Measurements from ENCODE around the gene HOXC10.

The HOXC10 gene

DNA sequence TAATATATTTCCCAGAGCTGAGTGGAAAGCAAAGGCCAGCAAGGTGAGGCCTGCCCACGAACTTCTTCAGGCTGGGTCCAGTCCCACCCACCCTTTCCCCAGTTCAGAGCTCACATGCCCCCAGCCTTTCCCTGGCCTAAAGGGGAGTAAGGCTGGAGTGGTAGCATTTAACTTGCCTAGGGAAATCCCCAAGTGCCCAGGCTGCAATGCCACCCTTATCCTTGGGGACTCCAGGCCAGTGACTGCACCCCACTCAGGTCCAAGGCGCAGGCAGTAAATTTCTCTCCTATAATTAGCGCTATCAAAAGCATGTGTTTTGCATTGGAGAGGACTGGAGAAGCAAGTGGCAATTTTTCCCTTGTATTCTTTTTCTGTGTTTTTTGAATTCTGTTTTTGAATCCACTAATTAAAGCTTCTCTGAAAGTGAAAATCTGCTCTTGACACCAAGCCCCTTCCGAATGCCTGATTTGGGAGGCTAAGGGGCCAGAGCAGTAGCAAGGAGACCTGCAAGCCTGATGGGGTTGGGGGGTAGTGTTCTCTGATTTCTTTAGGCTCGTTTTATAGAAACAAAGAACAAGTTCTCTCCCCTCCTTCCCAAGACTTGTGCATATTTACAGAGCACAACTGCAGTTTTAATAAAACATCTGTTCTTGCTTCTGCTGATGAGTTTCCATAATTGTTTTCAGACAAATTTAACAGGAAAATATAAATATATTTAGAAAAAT lies 39.8 kb downstream of the HOXC10 start:
- Histone ChIP-seq H3K27me3 (ENCODE audit: insufficient read depth, poor library complexity, severe bottlenecking) (peaks cover 23% of the 10 kb centered on the region), H3K27ac (replicated peaks) (no peak overlapping the region), H3K4me3 (replicated peaks; ENCODE audit: insufficient read depth, low read length) (no peak overlapping the region)
- TF ChIP-seq CTCF (IDR thresholded peaks at IDR 0.05; ENCODE audit: insufficient read depth, low read length) (no peak), POLR2AphosphoS5 (IDR thresholded peaks at IDR 0.05; ENCODE audit: low read depth) (no peak), SPI1 (IDR thresholded peaks at IDR 0.05; ENCODE audit: borderline replicate concordance, low read depth) (no peak), GABPA (IDR thresholded peaks at IDR 0.05; ENCODE audit: low read depth) (no peak)
- TF ChIP-seq, protein P1, sequence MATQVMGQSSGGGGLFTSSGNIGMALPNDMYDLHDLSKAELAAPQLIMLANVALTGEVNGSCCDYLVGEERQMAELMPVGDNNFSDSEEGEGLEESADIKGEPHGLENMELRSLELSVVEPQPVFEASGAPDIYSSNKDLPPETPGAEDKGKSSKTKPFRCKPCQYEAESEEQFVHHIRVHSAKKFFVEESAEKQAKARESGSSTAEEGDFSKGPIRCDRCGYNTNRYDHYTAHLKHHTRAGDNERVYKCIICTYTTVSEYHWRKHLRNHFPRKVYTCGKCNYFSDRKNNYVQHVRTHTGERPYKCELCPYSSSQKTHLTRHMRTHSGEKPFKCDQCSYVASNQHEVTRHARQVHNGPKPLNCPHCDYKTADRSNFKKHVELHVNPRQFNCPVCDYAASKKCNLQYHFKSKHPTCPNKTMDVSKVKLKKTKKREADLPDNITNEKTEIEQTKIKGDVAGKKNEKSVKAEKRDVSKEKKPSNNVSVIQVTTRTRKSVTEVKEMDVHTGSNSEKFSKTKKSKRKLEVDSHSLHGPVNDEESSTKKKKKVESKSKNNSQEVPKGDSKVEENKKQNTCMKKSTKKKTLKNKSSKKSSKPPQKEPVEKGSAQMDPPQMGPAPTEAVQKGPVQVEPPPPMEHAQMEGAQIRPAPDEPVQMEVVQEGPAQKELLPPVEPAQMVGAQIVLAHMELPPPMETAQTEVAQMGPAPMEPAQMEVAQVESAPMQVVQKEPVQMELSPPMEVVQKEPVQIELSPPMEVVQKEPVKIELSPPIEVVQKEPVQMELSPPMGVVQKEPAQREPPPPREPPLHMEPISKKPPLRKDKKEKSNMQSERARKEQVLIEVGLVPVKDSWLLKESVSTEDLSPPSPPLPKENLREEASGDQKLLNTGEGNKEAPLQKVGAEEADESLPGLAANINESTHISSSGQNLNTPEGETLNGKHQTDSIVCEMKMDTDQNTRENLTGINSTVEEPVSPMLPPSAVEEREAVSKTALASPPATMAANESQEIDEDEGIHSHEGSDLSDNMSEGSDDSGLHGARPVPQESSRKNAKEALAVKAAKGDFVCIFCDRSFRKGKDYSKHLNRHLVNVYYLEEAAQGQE (IDR thresholded peaks at IDR 0.05; ENCODE audit: insufficient replicate concordance, low read depth) = no peak
- DNase-seq (ENCODE audit: low read depth in 1 of 2, low spot score in 1 of 2) = no peak

- no peak for DNase-seq (ENCODE audit: low read depth in 1 of 2, low spot score in 1 of 2)
- peaks cover 33% of the 10 kb centered on the region for H3K27me3 ChIP-seq (ENCODE audit: insufficient read depth, poor library complexity, severe bottlenecking)
- H3K27ac ChIP-seq (replicated peaks) = no peak overlapping the region
Measured at GRCh38 chr12:54025499-54026405, 40.8 kb downstream of the HOXC10 start.

GRCh38 chr12:54026640-54027441 lies 41.9 kb downstream of the HOXC10 start:
- no peak overlapping the region for H3K27ac ChIP-seq (replicated peaks)
- no peak for TF ChIP-seq CTCF (IDR thresholded peaks at IDR 0.05; ENCODE audit: insufficient read depth, low read length)
- peak; percentile 15; the same call in 1 of the 2 replicates for TF ChIP-seq SPI1 (IDR thresholded peaks at IDR 0.05; ENCODE audit: borderline replicate concordance, low read depth)
- no peak overlapping the region for H3K4me3 ChIP-seq (replicated peaks; ENCODE audit: insufficient read depth, low read length)
- DNase-seq (ENCODE audit: low read depth in 1 of 2, low spot score in 1 of 2) = peak in 1 of 2 experiments; percentile 48
- H3K27me3 ChIP-seq (ENCODE audit: insufficient read depth, poor library complexity, severe bottlenecking) = peaks cover 44% of the 10 kb centered on the region

More at GRCh38 chr12:54025499-54026405, 40.8 kb downstream of the HOXC10 start:
- no peak overlapping the region for H3K4me3 ChIP-seq (replicated peaks; ENCODE audit: insufficient read depth, low read length)
- TF ChIP-seq SPI1 (IDR thresholded peaks at IDR 0.05; ENCODE audit: borderline replicate concordance, low read depth) = no peak
- TF ChIP-seq CTCF (IDR thresholded peaks at IDR 0.05; ENCODE audit: insufficient read depth, low read length) = no peak

DNA sequence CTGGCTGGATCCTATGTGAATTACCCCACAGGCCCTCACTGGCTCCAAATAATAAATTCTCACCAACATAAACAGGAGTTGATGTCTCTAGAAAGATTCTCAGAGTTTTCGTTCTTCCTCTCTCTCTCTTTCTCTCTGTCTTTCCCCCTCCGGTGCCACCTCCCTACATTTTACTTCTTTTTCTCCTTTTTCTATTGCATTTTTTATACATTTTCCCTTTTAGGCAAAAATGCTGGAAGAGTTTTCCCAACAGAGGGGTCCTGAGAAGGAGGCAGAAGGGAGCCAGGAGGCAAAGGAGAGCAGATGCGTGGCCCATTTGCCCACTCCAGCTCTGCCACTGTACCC lies 42.5 kb downstream of the HOXC10 start:
- TF ChIP-seq, protein P1 (IDR thresholded peaks at IDR 0.05; ENCODE audit: insufficient replicate concordance, low read depth) = no peak
- no peak for TF ChIP-seq SPI1 (IDR thresholded peaks at IDR 0.05; ENCODE audit: borderline replicate concordance, low read depth)
- TF ChIP-seq GABPA (IDR thresholded peaks at IDR 0.05; ENCODE audit: low read depth) = no peak
- TF ChIP-seq POLR2AphosphoS5 (IDR thresholded peaks at IDR 0.05; ENCODE audit: low read depth) = no peak
- TF ChIP-seq CTCF (IDR thresholded peaks at IDR 0.05; ENCODE audit: insufficient read depth, low read length) = no peak
- no peak overlapping the region for H3K4me3 ChIP-seq (replicated peaks; ENCODE audit: insufficient read depth, low read length)
- no peak overlapping the region for H3K27ac ChIP-seq (replicated peaks)
- H3K27me3 ChIP-seq (ENCODE audit: insufficient read depth, poor library complexity, severe bottlenecking) = peaks cover 50% of the 10 kb centered on the region
- no peak for DNase-seq (ENCODE audit: low read depth in 1 of 2, low spot score in 1 of 2)
